Sigmoid colon (tissue), 4 donors: ENCODE measurements around the gene LPAR3.

Source experiments
- CTCF ChIP-seq, 4 experiments: fragments of 450-650 bp in 3 of 4; fragments of 200-600 bp in 1 of 4; IDR thresholded peaks; one replicate each; pipeline ENCODE4 v1.5.1; 2016 to 2019; ENCODE audit warnings: antibody characterized with exemption in 4 of 4, mild to moderate bottlenecking in 3 of 4, moderate library complexity in 2 of 4
- EP300 ChIP-seq, 4 donors: sonication (generic); formaldehyde crosslinking; IDR thresholded peaks; one replicate each; pipeline ENCODE4 v1.6.1; 2017; ENCODE audit warnings: antibody characterized with exemption in 4 of 4
- POLR2A ChIP-seq, 2 donors: fragments of 450-650 bp; IDR thresholded peaks; one replicate each; pipeline ENCODE4 v1.6.1; 2016; ENCODE audit warnings: antibody characterized with exemption in 2 of 2, mild to moderate bottlenecking in 2 of 2, moderate library complexity in 2 of 2
- POLR2AphosphoS5 ChIP-seq, 4 donors: sonication (generic); formaldehyde crosslinking; IDR thresholded peaks; one replicate each; pipeline ENCODE4 v1.6.1; 2017; ENCODE audit warnings: antibody characterized with exemption in 4 of 4

GRCh38 chr1:84775535-84775920 lies 117.5 kb downstream of the LPAR3 start:
- TF ChIP-seq POLR2AphosphoS5 (IDR thresholded peaks at IDR 0.05) (no peak), CTCF (IDR thresholded peaks at IDR 0.05) (no peak), POLR2A (IDR thresholded peaks at IDR 0.05) (no peak), EP300 (IDR thresholded peaks at IDR 0.05) (no peak)
